ENCODE data around the gene GNAZ. TPM values are rescaled to one million over a fixed set of nuclear protein-coding genes. Genes with fewer than 3 reads are reported as not detected.

Gene GNAZ
- total and polyA plus RNA-seq, 2 donors (not counting 1 experiment from before 2014, with no cell fraction given) = 2.8 to 9.1 TPM

GRCh38 chr22:23166841-23167616, 96.7 kb downstream of the GNAZ start:
- Histone ChIP-seq H3K27ac (ENCODE audit: low read length in 2 of 2) (no peak overlapping the region), H3K9me3 (ENCODE audit: control extremely low read depth in 1 of 3, control insufficient read depth in 2 of 3, insufficient read depth in 1 of 3, low read length in 2 of 3) (peaks cover 0 to 4% (median 0%) of the 10 kb centered on the region in 3 donors), H3K79me2 (ENCODE audit: control insufficient read depth, insufficient read depth, low read length) (no peaks in the 10 kb centered on the region), H3K9ac (ENCODE audit: low read length) (no peak overlapping the region), H3K36me3 (replicated peaks in 1 of 2; ENCODE audit: control extremely low read depth in 1 of 2, control insufficient read depth in 1 of 2, extremely low read depth in 1 of 2, insufficient read depth in 2 of 2, low read length in 1 of 2) (no peaks in the 10 kb centered on the region), H3K27me3 (replicated peaks in 1 of 4; ENCODE audit: control extremely low read depth in 1 of 4, control insufficient read depth in 3 of 4, insufficient read depth in 4 of 4, low read length in 3 of 4) (peaks cover 0 to 2% (median 0%) of the 10 kb centered on the region in 4 experiments), H3K4me2 (replicated peaks; ENCODE audit: low read depth, low read length, poor library complexity, severe bottlenecking) (no peak overlapping the region), H3K4me3 (ENCODE audit: control extremely low read depth in 1 of 5, extremely low read depth in 1 of 5, insufficient read depth in 1 of 5, low read depth in 2 of 5, low read length in 4 of 5) (no peak overlapping the region), H2AFZ (ENCODE audit: insufficient read depth, low read depth, low read length, poor library complexity, severe bottlenecking) (no peak overlapping the region), H3K4me1 (ENCODE audit: control insufficient read depth in 2 of 2, insufficient read depth in 2 of 2, low read length in 2 of 2) (no peaks in the 10 kb centered on the region), H4K20me1 (ENCODE audit: control insufficient read depth, insufficient read depth, low read length, poor library complexity, severe bottlenecking) (no peaks in the 10 kb centered on the region)
- no peaks in the 10 kb centered on the region for H3K27me3 Mint-ChIP-seq
- H3K4me3 Mint-ChIP-seq = no peak overlapping the region
- no peak for TF ChIP-seq EZH2 (IDR thresholded peaks at IDR 0.05; ENCODE audit: borderline replicate concordance, insufficient read depth, low read depth, low read length, poor library complexity, severe bottlenecking)
- TF ChIP-seq CTCF (IDR thresholded peaks at IDR 0.05) = no peak
- no peak overlapping the region for H3K27ac Mint-ChIP-seq
- WGBS (ENCODE audit: insufficient coverage) = 85% methylated on average over 9 of the region's 10 CpGs
- no peak for DNase-seq
- CTCF ChIA-PET = interaction anchor here (0.6 to 12.1 kb wide), 3 partner anchors 37 to 209 kb away, joined by 4 to 101 read pairs (median 4); no protein-coding TSS in a partner anchor
- no peaks in the 10 kb centered on the region for H3K4me1 Mint-ChIP-seq
- POLR2A ChIA-PET = interaction anchor here (0.6 kb wide), 1 partner anchor 210 kb away, joined by 5 read pairs; no protein-coding TSS in a partner anchor
- ATAC-seq (ENCODE audit: low read depth) = no peak
- intact Hi-C loops (cut with micrococcal nuclease) = no loop called here
- H3K9me3 Mint-ChIP-seq (ENCODE audit: insufficient read depth) = no peaks in the 10 kb centered on the region

All from B cell (primary cell).